HFF-Myc (cell line): Measurements from ENCODE around the gene OLFML3.
"Not testable (repeated sequence)": the region's sequence is repeated elsewhere in the genome, so short reads cannot be mapped to it uniquely, and the experiment has no call there.

Experiments
- DNase-seq: peaks from one replicate; pipeline ENCODE4 v3.0.0-alpha.2; 2011; ENCODE audit warnings: low read depth; ENCODE audit errors: extremely low read depth
- H3K4me3 ChIP-seq: replicated peaks from 2 replicates; pipeline ENCODE4 v1.5.1; 2011; ENCODE audit warnings: low read depth, mild to moderate bottlenecking, control low read depth, low read length
- TF ChIP-seq, protein P1 (sequence below): IDR thresholded peaks from 2 replicates; pipeline ENCODE4 v1.5.1; 2012; ENCODE audit warnings: mild to moderate bottlenecking, low read depth, low read length, control low read depth; ENCODE audit errors: missing control alignments

The OLFML3 gene

DNA sequence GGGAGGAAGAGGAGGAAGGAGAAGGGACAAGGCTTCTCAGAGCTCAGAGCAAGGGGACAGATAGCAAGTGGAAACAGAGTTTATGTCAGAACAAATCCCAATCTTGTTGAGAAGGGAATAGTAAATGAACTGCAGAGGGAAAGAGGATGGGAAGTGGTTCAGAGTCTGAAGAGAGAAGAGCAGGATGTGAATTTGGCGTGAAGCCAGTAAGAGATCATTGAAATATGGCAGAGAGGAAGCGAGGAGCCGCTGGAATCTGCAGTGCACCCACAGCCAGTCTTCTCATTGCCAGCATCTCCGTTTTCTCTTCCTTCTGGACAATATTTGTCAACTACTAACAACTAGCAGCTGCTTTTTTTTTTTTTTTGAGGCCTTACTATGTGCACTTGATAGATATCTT, 19.1 kb downstream of the OLFML3 start:
- H3K4me3 ChIP-seq: no peak overlapping the region
- no peak for DNase-seq
- TF ChIP-seq, protein P1, sequence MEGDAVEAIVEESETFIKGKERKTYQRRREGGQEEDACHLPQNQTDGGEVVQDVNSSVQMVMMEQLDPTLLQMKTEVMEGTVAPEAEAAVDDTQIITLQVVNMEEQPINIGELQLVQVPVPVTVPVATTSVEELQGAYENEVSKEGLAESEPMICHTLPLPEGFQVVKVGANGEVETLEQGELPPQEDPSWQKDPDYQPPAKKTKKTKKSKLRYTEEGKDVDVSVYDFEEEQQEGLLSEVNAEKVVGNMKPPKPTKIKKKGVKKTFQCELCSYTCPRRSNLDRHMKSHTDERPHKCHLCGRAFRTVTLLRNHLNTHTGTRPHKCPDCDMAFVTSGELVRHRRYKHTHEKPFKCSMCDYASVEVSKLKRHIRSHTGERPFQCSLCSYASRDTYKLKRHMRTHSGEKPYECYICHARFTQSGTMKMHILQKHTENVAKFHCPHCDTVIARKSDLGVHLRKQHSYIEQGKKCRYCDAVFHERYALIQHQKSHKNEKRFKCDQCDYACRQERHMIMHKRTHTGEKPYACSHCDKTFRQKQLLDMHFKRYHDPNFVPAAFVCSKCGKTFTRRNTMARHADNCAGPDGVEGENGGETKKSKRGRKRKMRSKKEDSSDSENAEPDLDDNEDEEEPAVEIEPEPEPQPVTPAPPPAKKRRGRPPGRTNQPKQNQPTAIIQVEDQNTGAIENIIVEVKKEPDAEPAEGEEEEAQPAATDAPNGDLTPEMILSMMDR: no peak

DNA sequence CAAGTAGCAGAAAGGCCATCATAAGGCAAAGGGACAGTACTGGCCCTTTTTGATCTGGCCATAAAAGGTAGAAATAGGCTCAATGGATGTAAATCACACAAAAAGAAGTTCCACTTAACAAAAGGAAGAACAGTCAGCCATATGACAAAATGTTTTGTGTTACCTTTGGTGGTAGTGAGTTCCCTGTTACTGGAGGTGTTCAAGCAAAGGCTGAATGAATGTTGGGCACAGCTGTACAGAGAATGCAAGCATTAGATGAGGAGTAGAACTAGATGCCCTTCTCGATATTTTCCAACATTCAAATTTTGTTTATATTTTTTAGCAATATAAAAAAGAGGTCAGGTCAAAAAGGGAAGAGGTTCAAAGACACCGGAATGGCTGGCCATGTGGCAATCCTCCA, 20.0 kb downstream of the OLFML3 start:
- TF ChIP-seq, protein P1: no peak
- no peak overlapping the region for H3K4me3 ChIP-seq
- no peak for DNase-seq

DNA sequence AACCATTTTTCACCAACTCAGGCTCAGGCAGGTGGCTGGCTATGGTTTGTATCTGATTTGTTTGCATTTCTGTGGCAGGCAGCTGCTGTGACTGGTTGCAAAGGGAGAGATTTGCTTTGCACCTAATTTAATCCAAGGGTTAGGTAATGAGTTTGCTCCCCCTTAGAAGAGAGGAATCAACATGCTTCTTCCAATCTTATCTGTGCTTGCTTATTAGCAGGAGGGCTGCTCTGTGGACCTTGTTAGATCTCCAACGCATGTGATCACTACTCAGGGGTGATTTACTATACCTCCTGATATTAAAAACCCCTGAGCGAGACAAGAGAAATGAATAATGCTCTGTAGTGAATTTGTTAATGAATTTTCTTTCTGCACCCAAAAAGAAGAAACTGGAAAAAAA, 20.5 kb downstream of the OLFML3 start:
- no peak for DNase-seq
- no peak overlapping the region for H3K4me3 ChIP-seq
- TF ChIP-seq, protein P1: no peak

DNA sequence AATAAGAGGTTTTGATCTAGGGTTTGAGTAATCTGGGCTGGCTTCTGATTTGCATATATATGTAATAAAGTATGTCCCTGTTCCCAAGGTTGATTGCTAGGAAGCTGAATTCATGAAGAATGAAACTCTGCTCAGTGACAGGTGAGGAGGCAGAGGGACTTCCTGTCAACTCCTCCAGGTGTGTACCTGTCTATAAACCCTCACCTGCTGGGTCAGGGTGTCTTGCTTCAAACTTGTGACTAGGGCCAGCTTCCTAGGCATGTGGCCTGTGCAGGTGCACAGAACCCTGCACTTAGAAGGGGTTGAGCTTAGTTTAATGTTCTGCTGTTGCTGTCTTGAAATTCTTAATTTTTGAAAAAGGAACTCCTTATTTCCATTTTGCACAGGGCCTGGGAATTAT, 21.1 kb downstream of the OLFML3 start:
- TF ChIP-seq, protein P1: no peak

DNA sequence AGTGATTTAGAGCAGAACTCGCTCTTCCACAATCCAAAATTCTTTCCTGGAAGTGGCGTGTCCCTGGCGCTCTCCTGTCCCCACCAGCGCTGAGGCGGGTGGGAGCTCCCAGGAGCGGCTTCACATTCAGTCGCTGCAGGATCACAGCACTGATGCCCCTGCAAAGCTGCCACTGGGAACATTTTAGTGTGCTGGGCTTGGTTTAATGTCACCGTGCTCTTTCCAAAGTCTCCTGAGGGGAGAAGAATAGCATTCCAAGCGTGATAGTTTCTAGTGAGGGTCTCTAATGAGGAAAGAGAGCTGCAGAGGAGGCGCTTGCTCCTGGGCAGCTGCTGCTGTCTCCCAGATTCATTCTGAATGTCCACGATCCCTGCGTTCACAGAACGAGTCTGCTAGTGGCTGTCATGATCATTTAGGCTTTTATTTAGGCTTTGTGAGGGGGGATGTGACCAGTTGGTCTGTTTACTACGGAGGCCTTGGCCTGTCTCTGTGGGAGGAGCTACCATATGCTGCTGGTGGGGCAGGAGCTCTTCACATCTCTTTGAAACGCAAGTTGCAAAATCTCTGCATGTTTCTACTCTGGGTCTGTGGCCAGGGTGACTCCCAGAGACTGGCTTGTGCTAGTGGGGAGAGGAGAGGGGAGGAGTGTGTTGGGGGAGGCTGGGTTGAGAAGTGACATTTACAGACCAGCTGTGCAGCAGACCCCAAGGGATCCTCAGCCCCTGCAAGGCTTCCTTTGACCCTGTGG, 23.4 kb downstream of the OLFML3 start:
- DNase-seq: no peak
- H3K4me3 ChIP-seq: no peak overlapping the region
- TF ChIP-seq, protein P1: no peak

More for the DNA sequence above, 21.1 kb downstream of the OLFML3 start:
- H3K4me3 ChIP-seq: no peak overlapping the region
- DNase-seq: no peak

DNA sequence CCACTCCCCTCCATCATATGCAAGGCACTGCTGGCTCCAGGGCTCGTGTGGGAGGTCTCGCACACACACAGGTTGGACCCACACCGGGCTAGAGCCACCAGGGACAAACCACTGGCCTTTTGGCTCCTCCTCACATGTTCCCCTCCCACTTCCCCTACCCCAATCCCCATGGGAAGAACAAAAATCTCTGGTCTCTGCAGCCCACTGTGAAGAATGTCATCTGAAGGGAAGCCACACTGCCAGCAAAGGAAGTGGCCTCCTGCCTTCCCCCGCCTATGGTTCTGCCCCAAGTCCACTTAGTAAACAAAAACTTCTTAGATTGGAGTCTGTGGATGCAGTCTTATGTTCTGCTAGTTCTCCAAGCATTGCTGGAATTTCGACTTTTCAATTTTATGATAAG, 24.2 kb downstream of the OLFML3 start:
- H3K4me3 ChIP-seq: no peak overlapping the region
- no peak for DNase-seq

DNA sequence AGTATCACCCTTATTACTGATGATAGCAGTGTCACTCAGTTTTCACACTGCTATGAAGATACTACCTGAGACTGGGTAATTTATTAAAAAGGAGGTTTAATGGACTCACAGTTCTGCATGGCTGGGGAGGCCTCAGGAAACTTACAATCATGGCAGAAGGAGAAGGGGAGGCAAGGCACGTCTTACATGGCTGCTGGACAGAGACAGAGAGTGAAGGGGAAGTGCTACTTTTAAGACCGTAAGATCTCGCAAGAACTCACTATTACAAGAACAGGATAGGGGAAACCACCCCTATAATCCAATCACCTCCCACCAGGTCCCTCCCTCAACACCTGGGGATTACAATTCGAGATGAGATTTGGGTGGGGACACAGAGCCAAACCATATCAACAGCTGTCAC, 27.6 kb downstream of the OLFML3 start:
- not testable (repeated sequence) for H3K4me3 ChIP-seq, DNase-seq

More for the DNA sequence above, 24.2 kb downstream of the OLFML3 start:
- TF ChIP-seq, protein P1: no peak
